OCI-LY3 (cell line): Measurements from ENCODE around the gene TMEM164.

Source experiments
- CTCF ChIP-seq: fragments of 200-600, 300-600 bp; sonication (generic); IDR thresholded peaks from 2 replicates; pipeline ENCODE4 v1.5.1; 2014; ENCODE audit warnings: antibody characterized with exemption, low read length, low read depth
- EZH2phosphoT487 ChIP-seq: fragments of 200-600 bp; shearing (Covaris generic); IDR thresholded peaks from 2 replicates; pipeline ENCODE4 v1.6.1; 2018; ENCODE audit warnings: antibody characterized with exemption, mixed run types, low read depth

GRCh38 chrX:110013968-110014367 is 11.1 kb downstream of the TMEM164 start:
- TF ChIP-seq CTCF (no peak), EZH2phosphoT487 (no peak)
